K562 (cell line): ENCODE measurements around the gene GPR15.

Experiments
- ADNP ChIP-seq: fragments of 200-800 bp; sonication (Bioruptor generic); IDR thresholded peaks from 2 replicates; pipeline ENCODE4 v1.6.1; 2016; ENCODE audit warnings: missing genetic modification characterization, missing compliant biosample characterization
- CBFB ChIP-seq: sonication (generic); formaldehyde crosslinking; IDR thresholded peaks from 2 replicates; pipeline ENCODE4 v1.4.0; 2020; ENCODE audit warnings: mild to moderate bottlenecking, missing genetic modification reagents
- HDAC1 ChIP-seq, 2 experiments: fragments of 450-650 bp; IDR thresholded peaks; 2 replicates each; pipeline ENCODE4 v1.6.1; 2016 to 2017; ENCODE audit warnings: inconsistent platforms in 1 of 2, mild to moderate bottlenecking in 1 of 2, moderate library complexity in 1 of 2
- HDAC2 ChIP-seq: fragments of 450-650 bp; IDR thresholded peaks from 2 replicates; pipeline ENCODE4 v1.6.1; 2016; ENCODE audit warnings: mild to moderate bottlenecking
- JUN ChIP-seq, 2 experiments: sonication (generic) in 1 of 2; formaldehyde crosslinking in 1 of 2; IDR thresholded peaks; 2 replicates each; pipeline versions ENCODE4 v1.6.1 to v1.8.0; 2012 to 2022; ENCODE audit warnings: borderline replicate concordance in 2 of 2, mild to moderate bottlenecking in 2 of 2, improper control_type of control experiment in 1 of 2, low read depth in 1 of 2, low read length in 1 of 2, missing genetic modification reagents in 1 of 2
- KLF1 ChIP-seq: fragments of 450-650 bp; IDR thresholded peaks from 2 replicates; pipeline ENCODE4 v1.6.1; 2016; ENCODE audit warnings: missing genetic modification characterization, missing compliant biosample characterization
- RAD21 ChIP-seq, 2 experiments: fragments of 250-450 bp in 1 of 2; fragments of 450-650 bp in 1 of 2; sonication (Bioruptor Pico) in 1 of 2; formaldehyde crosslinking in 1 of 2; IDR thresholded peaks in 1 of 2; conservative IDR thresholded peaks in 1 of 2; 2 replicates each; pipeline versions ENCODE4 v1.4.0 to v1.8.0; 2020 to 2022; ENCODE audit warnings: mild to moderate bottlenecking in 2 of 2, moderate library complexity in 1 of 2
- SIN3A ChIP-seq, 2 experiments: fragments of 150-350 bp in 1 of 2; IDR thresholded peaks; 2 replicates each; pipeline ENCODE4 v1.6.1; 2011 to 2016; ENCODE audit warnings: borderline replicate concordance in 2 of 2, low read depth in 2 of 2, low read length in 2 of 2, mild to moderate bottlenecking in 2 of 2, moderate library complexity in 2 of 2; ENCODE audit not compliant: control insufficient read depth in 1 of 2
- ZNF318 ChIP-seq, 2 experiments: fragments of 450-650 bp; IDR thresholded peaks; 2 replicates each; pipeline ENCODE4 v1.6.1; 2016; ENCODE audit warnings: mild to moderate bottlenecking in 2 of 2, borderline replicate concordance in 1 of 2, low read depth in 1 of 2, moderate library complexity in 1 of 2
- TF ChIP-seq, protein P1 (sequence below): fragments of 250-450 bp; sonication (Bioruptor Pico); IDR thresholded peaks from 2 replicates; pipeline ENCODE4 v1.4.0; 2020; ENCODE audit warnings: mild to moderate bottlenecking

DNA sequence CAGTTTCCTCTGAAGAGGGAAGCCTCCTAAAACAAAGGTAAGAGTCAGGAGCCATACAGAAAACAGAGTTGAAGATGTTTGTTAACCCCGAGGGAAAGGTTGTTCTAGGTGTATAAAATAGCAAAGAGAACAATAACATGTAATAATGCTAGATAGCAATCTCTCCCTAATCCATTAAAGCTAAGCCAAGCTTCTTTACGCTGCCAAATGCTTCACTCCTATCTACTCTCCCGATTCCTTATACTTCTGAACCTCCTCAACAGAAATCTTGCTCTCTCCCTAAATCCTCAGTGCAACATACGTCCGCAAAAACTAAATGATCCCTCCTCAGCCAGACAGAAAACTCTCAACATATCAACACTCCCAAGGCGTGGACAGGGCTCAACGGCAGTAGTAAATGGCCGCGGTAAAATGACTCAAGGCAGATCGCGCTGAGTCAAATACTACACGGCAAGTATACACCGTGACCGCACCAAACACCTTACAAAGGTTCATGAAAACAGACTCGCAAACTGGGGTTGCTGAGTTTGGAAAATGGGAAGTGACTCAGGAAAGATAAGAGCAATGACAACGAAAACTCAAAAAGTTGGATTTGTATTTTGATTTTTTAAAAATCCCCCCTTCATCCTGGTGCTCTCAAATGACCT, 9.8 kb upstream of the GPR15 start:
- TF ChIP-seq RAD21 (CRISPR knock-in tag; conservative IDR thresholded peaks at IDR 0.05 in 1 of 2, IDR thresholded peaks at IDR 0.05 in 1 of 2): no peak
- TF ChIP-seq KLF1 (tag): no peak
- no peak for TF ChIP-seq CBFB
- no peak for TF ChIP-seq ZNF318 (IDR thresholded peaks at IDR 0.05; ENCODE audit: borderline replicate concordance in 1 of 2, low read depth in 1 of 2)
- TF ChIP-seq, protein P1, sequence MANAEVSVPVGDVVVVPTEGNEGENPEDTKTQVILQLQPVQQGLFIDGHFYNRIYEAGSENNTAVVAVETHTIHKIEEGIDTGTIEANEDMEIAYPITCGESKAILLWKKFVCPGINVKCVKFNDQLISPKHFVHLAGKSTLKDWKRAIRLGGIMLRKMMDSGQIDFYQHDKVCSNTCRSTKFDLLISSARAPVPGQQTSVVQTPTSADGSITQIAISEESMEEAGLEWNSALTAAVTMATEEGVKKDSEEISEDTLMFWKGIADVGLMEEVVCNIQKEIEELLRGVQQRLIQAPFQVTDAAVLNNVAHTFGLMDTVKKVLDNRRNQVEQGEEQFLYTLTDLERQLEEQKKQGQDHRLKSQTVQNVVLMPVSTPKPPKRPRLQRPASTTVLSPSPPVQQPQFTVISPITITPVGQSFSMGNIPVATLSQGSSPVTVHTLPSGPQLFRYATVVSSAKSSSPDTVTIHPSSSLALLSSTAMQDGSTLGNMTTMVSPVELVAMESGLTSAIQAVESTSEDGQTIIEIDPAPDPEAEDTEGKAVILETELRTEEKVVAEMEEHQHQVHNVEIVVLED: no peak
- TF ChIP-seq HDAC2: no peak
- TF ChIP-seq JUN (IDR thresholded peaks at IDR 0.05; ENCODE audit: borderline replicate concordance, low read depth, low read length): no peak
- no peak for TF ChIP-seq JUN (CRISPR knock-in tag; IDR thresholded peaks at IDR 0.05; ENCODE audit: borderline replicate concordance)
- 0 out of 4 replicates have a peak, but pooled peaks of 1 of the 2 experiments have one; percentile 5 for TF ChIP-seq SIN3A (IDR thresholded peaks at IDR 0.05; ENCODE audit: borderline replicate concordance in 2 of 2, control insufficient read depth in 1 of 2, low read depth in 2 of 2, low read length in 2 of 2)
- TF ChIP-seq ADNP: no peak
- no peak for TF ChIP-seq HDAC1 (IDR thresholded peaks at IDR 0.05)
